Measurements from ENCODE around the gene GPR176.
A peak's percentile ranks its signal among the peaks of the same experiment; 100 is the strongest.

GPR176 gene

DNA sequence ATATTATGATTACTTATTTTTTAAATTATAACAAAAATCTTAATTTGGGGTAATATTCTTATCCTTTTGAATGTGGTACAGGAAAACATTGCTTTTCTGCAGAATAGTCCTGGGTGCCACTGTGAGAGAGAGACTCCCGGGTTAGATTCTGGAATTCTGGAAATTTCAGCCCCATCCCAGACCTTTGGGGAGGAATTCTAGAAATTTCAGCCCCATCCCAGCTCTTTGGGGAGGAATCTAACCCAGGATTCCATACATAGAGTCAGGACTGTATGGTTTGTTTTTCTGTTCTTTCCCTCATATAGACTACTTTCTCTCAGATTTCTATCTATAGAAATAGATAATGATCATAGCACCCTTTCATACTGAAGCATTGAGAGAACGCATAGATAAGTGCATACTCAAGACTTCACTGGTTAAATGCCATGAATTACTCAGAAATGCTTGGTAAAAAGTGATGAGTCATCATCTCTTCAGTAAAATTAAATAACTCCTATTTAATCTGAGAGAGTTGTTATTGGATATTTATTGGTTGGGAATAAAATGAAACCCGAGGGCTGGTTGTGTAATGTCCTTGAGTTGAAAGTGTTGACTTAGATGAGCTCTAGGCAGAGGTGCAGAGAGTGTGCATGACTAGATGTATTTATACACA lies 22.2 kb upstream of the GPR176 start:
- no peak overlapping the region for H3K4me3 Mint-ChIP-seq
- no peak overlapping the region for H3K27ac Mint-ChIP-seq

DNA sequence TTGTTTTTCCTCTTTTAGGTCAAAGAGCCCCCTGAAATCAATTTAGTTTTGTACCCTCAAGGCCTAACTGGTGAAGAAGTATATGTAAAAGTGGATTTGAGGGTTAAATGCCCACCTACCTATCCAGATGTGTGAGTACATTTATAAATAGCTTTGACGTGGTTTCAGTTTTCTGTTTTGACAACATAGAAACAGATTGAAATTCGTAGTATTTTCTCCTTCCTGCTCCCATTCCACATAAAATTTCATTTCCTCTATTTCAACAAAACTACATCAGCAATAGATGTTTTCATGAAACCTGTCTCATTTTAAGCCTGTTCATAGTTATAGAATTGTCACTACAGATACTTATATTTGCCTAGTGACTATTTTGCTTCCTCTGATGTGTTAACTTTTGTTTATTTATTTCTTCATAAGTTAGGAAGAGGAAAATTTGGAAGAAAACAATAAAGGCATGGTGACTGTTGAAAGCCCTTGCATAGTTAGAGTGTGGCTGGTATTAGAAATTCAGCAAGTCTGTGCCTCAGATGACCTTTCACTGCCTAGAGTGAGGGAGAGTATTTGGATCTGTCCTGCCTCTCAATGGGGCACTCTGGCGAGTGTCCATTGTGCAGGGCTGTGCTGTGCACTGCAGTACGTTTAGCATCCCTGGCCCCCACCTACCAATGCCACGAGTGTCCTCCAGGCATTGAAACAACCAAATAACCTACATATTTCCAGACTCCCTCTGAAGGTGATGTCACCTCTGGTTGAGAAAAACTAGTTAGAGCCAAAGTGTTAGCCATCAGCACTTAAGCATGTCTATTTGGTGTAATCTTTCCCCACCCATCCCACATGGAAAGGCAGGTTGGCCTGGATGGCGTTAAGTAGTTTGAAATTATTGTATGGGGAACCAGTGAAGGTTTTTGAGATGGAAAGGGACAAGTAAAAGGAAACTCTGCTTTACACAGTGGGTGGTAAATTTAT lies 19.7 kb upstream of the GPR176 start:
- Mint-ChIP-seq H3K9me3 (no peaks in the 10 kb centered on the region), H3K4me1 (peaks cover 18% of the 10 kb centered on the region), H3K27me3 (no peaks in the 10 kb centered on the region), H3K4me3 (no peak overlapping the region), H3K27ac (no peak overlapping the region)
- DNase-seq (no peak), ATAC-seq (no peak)

More for the DNA sequence above, 22.2 kb upstream of the GPR176 start:
- H3K27me3 Mint-ChIP-seq = no peaks in the 10 kb centered on the region
- ATAC-seq (peak; percentile 35), DNase-seq (no peak)
- peaks cover 7% of the 10 kb centered on the region for H3K4me1 Mint-ChIP-seq
- no peaks in the 10 kb centered on the region for H3K9me3 Mint-ChIP-seq

DNA sequence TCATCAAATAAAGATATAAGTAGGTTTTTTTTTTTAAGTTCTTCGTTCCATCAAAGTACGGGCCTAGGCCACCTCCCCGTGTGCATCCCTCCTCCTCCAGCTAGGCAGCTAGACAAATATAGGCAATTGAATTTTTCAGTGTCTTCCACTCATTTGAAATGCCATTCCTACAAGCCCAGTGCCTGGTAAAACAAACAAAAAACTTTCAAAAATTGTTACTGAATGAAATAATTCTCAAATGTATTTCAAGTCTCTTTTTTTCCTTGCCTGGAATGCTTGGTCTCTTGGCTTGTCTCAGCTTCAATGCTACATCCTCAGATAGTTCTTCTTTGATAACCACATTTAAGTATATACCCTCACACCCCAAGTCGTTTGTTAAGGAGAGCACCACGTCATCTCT lies 17.6 kb upstream of the GPR176 start:
- Mint-ChIP-seq H3K9me3 (no peaks in the 10 kb centered on the region), H3K4me1 (peaks cover 31% of the 10 kb centered on the region), H3K27me3 (peaks cover 4% of the 10 kb centered on the region), H3K4me3 (no peak overlapping the region), H3K27ac (peak overlapping the region in 1 of 2 donors; percentile 28)
- no peak for ATAC-seq
- no peak for DNase-seq

DNA sequence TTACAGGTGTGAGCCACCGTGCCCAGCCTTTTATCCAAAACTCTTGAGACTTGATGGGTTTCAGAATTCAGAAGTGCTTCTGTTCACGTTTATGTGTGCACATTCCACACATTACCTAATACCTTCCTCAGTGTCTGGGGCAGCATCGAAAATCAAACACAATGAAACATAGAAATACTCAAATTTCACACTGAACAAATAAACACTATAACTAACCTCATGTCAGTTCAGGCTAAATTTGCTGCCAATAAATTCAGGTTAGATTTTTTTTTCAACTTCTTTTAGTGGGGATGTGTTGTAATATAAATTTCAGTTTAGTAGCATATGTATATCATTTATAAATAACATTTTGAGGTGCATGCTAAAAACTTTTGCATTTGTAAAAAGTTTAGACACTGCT lies 16.6 kb upstream of the GPR176 start:
- DNase-seq (no peak), ATAC-seq (no peak)
- Mint-ChIP-seq H3K27me3 (peaks cover 9% of the 10 kb centered on the region), H3K4me3 (no peak overlapping the region), H3K9me3 (no peaks in the 10 kb centered on the region), H3K4me1 (peaks cover 35% of the 10 kb centered on the region), H3K27ac (no peak overlapping the region)

DNA sequence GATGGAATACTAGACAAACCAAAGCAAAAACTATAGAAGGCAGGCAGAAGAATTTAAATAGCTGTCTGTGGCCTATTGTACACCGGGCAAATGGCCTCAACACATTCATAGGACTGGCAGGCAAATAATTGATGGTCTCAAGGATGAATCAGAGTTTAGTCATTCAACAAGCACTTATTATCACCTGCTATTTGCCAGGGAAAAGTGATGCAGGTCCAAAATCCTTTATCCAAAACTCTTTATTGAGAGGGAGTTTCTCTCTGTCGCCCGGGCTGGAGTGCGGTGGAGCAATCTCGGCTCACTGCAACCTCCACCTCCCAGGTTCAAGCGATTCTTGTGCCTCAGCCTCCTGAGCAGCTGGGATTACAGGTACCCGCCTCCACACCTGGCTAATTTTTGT lies 16.1 kb upstream of the GPR176 start:
- ATAC-seq (no peak), DNase-seq (no peak)
- Mint-ChIP-seq H3K9me3 (no peaks in the 10 kb centered on the region), H3K27me3 (peaks cover 9% of the 10 kb centered on the region), H3K4me3 (no peak overlapping the region), H3K4me1 (peaks cover 35% of the 10 kb centered on the region), H3K27ac (no peak overlapping the region)

DNA sequence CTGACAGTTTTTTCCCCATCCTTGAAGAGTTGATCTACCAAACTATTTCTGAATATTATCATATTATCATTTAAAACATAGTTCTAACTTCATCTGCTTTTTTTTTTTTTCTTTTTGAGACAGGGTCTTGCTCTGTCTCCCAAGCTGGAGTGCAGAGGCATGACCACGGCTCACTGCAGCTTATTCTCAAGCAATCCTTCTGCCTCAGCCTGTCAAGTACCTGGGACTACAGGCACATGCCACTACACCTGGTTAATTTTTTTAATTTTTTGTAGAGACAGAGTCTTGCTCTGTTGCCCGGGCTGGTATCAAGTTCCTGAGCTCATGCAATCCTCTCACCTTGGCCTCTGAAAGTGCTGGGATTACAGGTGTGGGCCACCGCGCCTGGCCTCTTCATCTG lies 15.2 kb upstream of the GPR176 start:
- ATAC-seq = no peak
- H3K27ac Mint-ChIP-seq = peak overlapping the region in 1 of 2 donors; percentile 70
- H3K9me3 Mint-ChIP-seq = no peaks in the 10 kb centered on the region
- peaks cover 9% of the 10 kb centered on the region for H3K27me3 Mint-ChIP-seq
- DNase-seq = no peak
- peak overlapping the region; percentile 27 to 89 for H3K4me3 Mint-ChIP-seq
- H3K4me1 Mint-ChIP-seq = peaks cover 35% of the 10 kb centered on the region

DNA sequence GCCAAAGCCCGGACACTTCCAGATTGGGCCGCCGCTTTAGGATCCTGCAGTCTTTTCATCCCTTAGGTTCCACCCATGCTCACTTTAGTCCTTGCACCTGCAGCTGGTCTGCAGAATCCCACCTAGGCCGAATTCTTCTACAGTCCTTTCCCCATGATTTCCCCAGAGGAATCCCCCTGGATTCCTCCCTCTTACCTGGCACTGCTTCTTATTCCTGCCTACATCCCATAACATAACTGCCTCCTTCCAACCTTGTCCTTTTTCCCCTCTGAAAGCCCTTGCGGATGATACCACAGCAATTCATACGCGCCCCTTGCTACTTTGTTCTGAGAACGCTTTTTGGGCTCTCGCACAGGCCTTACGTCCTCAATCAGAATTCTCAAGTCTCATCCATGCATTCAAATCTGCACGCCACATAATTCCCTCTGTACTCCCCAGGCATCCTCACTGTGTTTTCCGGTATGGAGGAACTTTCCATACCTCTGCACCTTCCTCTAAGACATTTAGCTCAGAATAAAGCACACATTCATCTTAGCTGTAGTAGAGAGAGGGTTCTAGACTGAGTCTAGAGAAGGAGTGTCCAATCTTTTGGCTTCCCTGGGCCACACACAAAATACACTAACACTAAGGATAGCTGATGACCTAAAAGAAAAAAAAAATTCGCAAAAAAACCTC lies 14.5 kb upstream of the GPR176 start:
- H3K4me3 Mint-ChIP-seq = peak overlapping the region; percentile 85 to 89
- peak overlapping the region; percentile 37 to 90 for H3K27ac Mint-ChIP-seq
- no peaks in the 10 kb centered on the region for H3K9me3 Mint-ChIP-seq
- DNase-seq = peak in 1 of 2 donors; percentile 17
- peaks cover 13% of the 10 kb centered on the region for H3K27me3 Mint-ChIP-seq
- H3K4me1 Mint-ChIP-seq = peaks cover 35% of the 10 kb centered on the region
- peak; percentile 23 for ATAC-seq

DNA sequence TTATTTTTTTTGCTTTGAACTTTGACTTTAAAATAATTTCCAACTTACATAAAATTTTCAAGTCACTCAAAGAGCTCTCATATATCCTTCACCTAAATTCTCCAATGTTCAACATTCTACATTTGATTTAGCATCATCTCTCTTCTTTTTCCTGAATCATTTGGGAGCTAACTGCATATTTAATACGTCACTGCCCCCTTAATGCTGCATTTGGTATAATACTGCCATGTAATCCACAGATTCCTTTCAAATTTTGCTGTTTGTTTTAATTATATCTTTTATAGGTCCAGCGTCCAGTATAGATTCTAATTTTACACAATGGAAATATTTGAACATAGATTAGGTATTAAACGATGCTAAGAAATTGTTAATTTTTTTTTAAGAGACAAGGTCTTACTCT lies 11.5 kb upstream of the GPR176 start:
- Mint-ChIP-seq H3K9me3 (no peaks in the 10 kb centered on the region), H3K27me3 (peaks cover 18% of the 10 kb centered on the region), H3K27ac (no peak overlapping the region), H3K4me1 (peaks cover 28% of the 10 kb centered on the region), H3K4me3 (no peak overlapping the region)
- ATAC-seq = no peak
- no peak for DNase-seq

DNA sequence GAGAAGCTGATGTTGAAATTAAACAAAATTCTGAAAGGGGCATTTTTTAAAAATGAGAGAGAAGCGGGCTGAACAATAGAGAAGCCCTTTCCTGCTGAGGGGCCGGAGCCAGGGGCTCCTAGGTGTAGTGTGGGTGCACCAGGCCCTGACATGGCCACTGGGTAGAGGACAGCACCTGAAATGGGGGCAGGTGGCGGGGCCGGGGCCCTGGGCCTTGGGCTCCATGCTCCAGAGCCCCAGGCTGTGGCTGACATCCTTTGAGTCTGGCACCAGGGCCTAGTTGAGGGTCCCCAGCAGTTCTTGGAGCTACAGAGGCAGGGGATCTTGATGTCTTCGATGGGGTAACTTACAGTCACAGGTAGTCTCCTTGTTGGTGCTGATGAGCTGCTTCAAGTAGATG lies 6.5 kb upstream of the GPR176 start:
- Mint-ChIP-seq H3K4me1 (peaks cover 16% of the 10 kb centered on the region), H3K27me3 (peaks cover 8% of the 10 kb centered on the region), H3K27ac (no peak overlapping the region), H3K9me3 (peaks cover 0 to under 1% of the 10 kb centered on the region in 2 donors), H3K4me3 (no peak overlapping the region)
- no peak for ATAC-seq
- DNase-seq = no peak

DNA sequence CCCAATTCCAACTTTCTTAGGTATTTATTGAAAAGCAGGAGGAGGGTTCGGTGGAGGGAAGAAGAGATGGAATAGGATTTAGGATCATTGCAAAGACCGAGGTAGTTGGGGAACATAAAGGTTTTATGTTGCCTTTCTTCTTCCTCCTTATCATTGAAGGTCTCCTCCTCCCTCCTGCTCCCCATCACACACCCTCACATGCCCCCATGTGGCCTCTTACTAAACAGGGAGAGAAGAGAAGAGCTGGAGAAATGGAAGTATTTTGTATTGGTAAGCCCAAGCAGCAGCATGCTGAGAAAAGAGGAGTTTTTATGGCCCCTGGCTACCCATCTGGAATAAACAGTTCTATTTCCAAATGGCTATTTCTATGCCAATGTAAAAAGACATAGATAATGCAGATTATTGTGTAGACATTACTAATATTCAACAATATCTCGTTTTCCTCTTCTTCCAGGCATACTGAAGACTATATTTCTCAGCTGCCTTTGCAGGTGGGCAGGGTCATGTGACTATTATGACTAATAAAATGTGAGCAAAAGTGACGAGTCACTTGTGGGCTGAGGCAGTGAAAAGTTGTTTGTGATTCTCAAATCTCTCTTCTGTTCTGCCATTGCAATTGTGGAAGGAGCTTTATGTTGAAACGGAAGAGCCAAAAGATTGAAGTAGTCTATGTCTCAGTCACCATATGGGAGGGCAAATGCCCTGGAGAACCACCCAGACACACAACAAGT lies 5.2 kb upstream of the GPR176 start:
- no peak for ATAC-seq
- H3K4me1 Mint-ChIP-seq = peaks cover 24% of the 10 kb centered on the region
- no peak for DNase-seq
- H3K27ac Mint-ChIP-seq = no peak overlapping the region
- peaks cover 8% of the 10 kb centered on the region for H3K27me3 Mint-ChIP-seq
- H3K9me3 Mint-ChIP-seq = peaks cover 0 to 6% of the 10 kb centered on the region in 2 donors
- H3K4me3 Mint-ChIP-seq = no peak overlapping the region

DNA sequence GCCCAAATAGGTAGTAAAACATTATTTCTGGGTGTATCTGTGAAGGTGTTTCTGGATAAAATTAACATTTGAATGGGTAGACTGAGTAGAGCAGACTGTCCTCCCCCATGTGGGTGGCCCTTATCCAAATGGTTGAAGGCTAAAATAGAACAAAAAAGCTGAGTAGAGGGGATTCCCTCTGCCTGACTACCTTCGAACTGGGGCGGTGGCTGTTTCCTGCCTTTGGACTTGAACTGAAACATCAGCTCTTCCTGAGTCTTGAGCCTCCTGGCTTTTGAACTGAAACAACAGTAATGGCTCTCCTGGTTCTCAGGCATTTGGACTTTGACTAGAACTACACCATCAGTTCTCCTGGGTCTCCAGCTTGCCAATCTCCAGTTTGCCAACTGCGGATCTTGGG lies 4.4 kb upstream of the GPR176 start:
- no peak for ATAC-seq
- Mint-ChIP-seq H3K9me3 (peaks cover 0 to 6% of the 10 kb centered on the region in 2 donors), H3K4me1 (peaks cover 26% of the 10 kb centered on the region), H3K27me3 (peaks cover 8% of the 10 kb centered on the region), H3K4me3 (no peak overlapping the region), H3K27ac (no peak overlapping the region)
- no peak for DNase-seq

DNA sequence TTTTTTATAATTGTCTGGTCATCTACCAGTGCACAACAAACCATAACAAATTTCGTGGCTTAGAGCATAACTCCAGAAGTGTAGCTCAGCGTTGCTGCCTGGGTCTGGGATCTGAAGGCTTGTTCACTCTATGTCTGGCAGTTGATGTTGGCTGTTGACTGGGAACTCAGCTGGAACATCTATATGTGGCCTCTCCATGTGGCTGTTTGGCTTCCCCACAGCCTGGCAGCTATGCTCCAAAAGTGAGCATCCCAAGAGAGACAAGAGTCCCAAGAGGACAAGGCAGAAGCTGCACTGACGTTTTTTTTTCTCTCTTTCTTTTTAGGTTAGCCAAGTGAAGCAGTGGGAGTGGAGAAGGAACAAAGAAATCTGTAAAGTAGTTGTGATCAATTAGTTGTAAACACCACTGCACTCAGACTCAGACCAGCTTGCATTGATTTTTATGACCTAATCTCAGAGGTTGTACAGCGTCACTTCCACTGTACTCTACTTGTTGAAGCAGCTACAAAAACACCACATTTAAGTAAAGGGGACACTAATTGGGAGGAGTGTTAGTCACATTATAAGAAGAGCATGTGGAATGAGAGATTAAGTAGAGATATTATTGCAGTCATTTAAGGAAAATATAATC lies 2.5 kb upstream of the GPR176 start:
- DNase-seq = no peak
- Mint-ChIP-seq H3K27me3 (peaks cover 23% of the 10 kb centered on the region), H3K4me3 (no peak overlapping the region), H3K4me1 (peaks cover 38% of the 10 kb centered on the region), H3K27ac (no peak overlapping the region), H3K9me3 (peaks cover 0 to 6% of the 10 kb centered on the region in 2 donors)
- no peak for ATAC-seq

DNA sequence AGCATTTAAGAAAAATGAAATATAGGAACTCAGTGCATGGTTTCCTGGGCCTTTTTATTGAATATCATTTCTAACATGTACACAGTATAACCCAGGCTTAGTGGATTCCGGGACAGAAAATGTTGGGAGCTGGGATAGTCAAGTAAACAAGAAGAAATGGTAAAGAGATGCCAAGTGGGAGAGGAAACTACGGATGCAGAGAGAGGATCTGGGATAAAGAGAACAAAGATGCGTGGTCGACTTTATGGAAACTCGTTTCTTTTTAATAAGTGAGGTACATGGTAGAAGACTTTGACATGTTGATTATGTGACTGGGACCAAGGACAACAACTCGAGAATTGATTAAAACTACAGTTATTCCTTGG lies 1.2 kb upstream of the GPR176 start:
- H3K27me3 Mint-ChIP-seq = peaks cover 33% of the 10 kb centered on the region
- no peak for DNase-seq
- H3K9me3 Mint-ChIP-seq = peaks cover 0 to 6% of the 10 kb centered on the region in 2 donors
- ATAC-seq = no peak
- H3K4me1 Mint-ChIP-seq = peaks cover 38% of the 10 kb centered on the region
- peak overlapping the region; percentile 94 to 98 for H3K27ac Mint-ChIP-seq
- H3K4me3 Mint-ChIP-seq = peak overlapping the region; percentile 97

DNA sequence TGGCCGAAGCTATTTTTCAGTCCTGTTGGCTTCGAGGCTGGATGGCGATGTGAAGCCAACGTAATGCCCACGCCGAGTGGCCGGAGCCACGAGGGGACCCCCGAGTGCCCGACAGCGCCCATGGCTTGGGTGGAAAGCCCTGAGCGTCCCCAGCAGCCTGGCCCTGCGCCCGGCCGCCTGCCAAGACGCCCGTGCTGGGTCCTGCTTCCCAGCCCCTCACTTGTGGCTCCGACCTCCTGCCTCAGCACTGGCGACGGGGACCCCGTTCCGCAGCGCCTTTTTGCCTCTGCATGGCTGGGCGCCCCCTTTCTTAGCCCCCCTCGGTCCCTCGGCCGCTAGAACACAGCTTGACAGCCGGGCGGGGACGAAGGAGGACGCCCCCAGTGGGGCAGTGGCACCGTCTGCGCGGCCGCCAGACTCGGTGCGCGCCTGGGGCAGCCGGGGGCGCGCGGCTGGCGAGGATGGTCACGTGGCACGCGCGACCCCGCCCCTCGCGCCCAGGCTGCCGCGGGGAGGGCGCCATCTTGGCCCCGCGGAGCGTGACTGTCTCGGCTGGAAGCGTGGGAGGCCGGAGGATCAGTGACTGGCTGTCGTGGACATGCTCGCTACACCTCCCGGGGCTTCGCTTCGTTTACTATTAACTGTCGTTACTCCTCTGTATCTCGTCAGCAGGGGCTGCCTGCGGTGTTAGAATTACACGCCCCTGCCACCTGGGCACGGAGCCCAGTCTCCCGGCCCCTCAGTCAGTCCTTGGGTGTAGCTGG lies 626 bp upstream of the GPR176 start:
- DNase-seq (peak; percentile 85 to 86), ATAC-seq (peak; percentile 94)
- Mint-ChIP-seq H3K4me3 (peak overlapping the region; percentile 97), H3K27me3 (peaks cover 33% of the 10 kb centered on the region), H3K9me3 (peaks cover 0 to 6% of the 10 kb centered on the region in 2 donors), H3K27ac (peak overlapping the region; percentile 94 to 98), H3K4me1 (peaks cover 37% of the 10 kb centered on the region)
